ENCODE results near the gene EXOC3L4. TPM values are rescaled to one million over a fixed set of nuclear protein-coding genes. Genes with fewer than 3 reads are reported as not detected.

Gene EXOC3L4
- total RNA-seq, 1 experiment from 2014 or later: 1.7 TPM

DNA sequence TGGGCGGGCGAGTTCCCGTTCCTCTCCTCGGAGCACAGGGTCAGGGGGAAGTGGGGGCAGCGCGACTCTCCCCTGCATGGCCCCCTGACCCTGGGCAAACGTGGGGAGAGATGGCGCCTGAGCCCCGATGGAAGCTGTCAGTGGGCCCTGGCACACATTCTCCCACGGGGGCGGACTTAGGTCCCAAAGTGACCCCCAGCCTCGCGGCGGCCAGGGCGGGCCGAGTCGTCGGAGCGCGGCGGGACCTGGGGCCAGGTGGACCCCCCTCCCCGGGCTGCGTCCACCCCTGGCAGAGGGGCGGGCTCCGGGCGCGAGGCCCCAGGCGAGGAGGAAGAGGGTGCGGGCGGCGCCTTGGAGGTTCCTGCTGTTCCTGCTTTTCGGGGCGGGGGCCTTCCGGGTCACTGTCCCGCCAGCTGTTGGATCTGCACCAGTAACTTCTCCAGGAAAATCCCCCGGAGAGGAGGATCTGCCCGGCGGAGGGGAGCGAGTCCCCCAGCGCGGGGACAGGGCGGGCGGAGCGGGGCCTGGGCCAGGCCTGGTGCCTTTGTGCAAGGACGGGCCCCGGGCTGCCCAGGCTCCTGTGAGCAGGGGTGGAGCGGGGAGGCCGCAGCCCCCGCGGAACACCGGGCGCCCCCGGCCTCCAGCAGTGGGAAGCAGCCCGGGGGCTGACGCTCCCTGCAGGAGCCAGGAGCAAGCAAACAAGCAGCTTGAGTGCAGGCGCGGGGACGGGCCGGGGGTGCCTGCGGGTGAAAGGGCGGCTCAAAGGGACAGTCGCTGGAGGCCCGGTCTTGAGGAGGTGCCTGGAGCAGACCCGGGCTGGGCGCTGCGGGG lies 44.0 kb downstream of the EXOC3L4 start:
- no peak overlapping the region for H3K4me2 ChIP-seq

DNA sequence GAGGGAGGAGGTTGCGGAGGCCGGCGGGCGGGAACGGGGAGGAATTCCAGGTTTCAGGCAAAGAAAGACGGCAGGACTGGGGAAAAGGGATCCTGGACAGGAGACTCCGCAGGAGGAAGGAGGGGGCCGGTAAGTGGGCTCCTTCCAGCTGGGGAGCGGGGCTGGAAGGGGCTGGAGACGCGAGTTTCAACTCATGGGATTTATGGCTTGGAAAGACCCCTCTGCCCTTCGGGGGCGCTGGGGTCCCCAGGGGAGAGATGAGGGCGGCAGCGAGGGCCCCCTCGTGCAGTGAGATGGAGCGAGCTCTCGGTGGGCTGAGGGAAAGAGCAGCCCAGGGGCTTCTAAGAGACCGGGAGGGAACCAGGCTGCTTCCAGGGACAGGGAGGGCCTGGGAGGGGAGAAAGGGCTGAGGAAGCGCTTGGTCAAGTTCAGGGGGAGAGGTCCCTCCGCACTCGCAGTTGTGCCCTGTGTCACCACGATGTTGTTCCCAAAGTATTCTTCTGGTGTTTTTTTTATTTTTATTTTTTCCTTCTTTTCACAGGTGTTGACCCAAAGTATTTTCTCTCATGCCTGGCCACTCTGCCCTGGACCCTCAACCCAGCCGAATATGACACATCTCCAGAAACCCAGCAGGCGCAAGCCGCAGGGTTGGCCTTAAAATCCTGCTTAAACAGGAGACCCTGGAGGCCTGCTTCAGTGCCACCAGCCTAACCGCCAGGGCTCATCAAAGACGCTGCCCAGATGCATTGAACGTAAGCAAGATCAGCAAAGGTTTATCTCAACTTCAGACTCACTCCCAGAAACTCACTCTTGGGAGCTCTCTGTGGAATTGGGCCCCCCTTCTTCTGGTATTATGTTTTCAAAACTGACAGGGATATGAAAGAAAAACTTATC lies 44.9 kb downstream of the EXOC3L4 start:
- intact Hi-C loops (cut with micrococcal nuclease; ENCODE audit: unreplicated experiment): no loop called here
- no peaks in the 10 kb centered on the region for H3K9me2 ChIP-seq (ENCODE audit: insufficient read depth)
- POLR2A ChIA-PET (ENCODE audit: unreplicated experiment): no interaction called here
- peaks cover 18% of the 10 kb centered on the region for H3K36me3 ChIP-seq (ENCODE audit: low read depth)
- H3K4me3 ChIP-seq: no peak overlapping the region
- CTCF ChIA-PET: interaction anchor here (0.5 to 1.9 kb wide), 3 partner anchors 12 to 520 kb away, joined by 3 to 83 read pairs (median 4); no protein-coding TSS in a partner anchor
- no peak for DNase-seq
- peaks cover 6% of the 10 kb centered on the region; the same call in 1 of the 2 replicates for H3K79me2 ChIP-seq (ENCODE audit: low read depth)
- H4K20me1 ChIP-seq (ENCODE audit: insufficient read depth): 0 out of 2 replicates have a peak, but pooled peaks cover 19% of the 10 kb centered on the region
- H3K27ac ChIP-seq: peak overlapping the region; percentile 30
- H3K4me1 ChIP-seq (replicated peaks; ENCODE audit: insufficient read depth): peaks cover 75% of the 10 kb centered on the region
- BruUV-seq (replicated peaks): no TSS peak
- H3K9me3 ChIP-seq (ENCODE audit: insufficient read depth, low read depth): no peaks in the 10 kb centered on the region
- peaks cover 95% of the 10 kb centered on the region for H3F3A ChIP-seq (ENCODE audit: insufficient read depth, low read depth)
- TF ChIP-seq, protein P1, sequence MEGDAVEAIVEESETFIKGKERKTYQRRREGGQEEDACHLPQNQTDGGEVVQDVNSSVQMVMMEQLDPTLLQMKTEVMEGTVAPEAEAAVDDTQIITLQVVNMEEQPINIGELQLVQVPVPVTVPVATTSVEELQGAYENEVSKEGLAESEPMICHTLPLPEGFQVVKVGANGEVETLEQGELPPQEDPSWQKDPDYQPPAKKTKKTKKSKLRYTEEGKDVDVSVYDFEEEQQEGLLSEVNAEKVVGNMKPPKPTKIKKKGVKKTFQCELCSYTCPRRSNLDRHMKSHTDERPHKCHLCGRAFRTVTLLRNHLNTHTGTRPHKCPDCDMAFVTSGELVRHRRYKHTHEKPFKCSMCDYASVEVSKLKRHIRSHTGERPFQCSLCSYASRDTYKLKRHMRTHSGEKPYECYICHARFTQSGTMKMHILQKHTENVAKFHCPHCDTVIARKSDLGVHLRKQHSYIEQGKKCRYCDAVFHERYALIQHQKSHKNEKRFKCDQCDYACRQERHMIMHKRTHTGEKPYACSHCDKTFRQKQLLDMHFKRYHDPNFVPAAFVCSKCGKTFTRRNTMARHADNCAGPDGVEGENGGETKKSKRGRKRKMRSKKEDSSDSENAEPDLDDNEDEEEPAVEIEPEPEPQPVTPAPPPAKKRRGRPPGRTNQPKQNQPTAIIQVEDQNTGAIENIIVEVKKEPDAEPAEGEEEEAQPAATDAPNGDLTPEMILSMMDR (conservative IDR thresholded peaks at IDR 0.05): no peak
- no peak for TF ChIP-seq EZH2 (IDR thresholded peaks at IDR 0.05; ENCODE audit: low read depth)
- no peaks in the 10 kb centered on the region for H3K27me3 ChIP-seq (ENCODE audit: insufficient read depth, low read depth)
- no peak overlapping the region for H3K4me2 ChIP-seq
- no peak overlapping the region for H2AFZ ChIP-seq

More for the DNA sequence above, 44.0 kb downstream of the EXOC3L4 start:
- peaks cover 94% of the 10 kb centered on the region for H3F3A ChIP-seq (ENCODE audit: insufficient read depth, low read depth)
- BruUV-seq (replicated peaks): no TSS peak
- TF ChIP-seq, protein P1 (conservative IDR thresholded peaks at IDR 0.05): no peak
- no peak for TF ChIP-seq EZH2 (IDR thresholded peaks at IDR 0.05; ENCODE audit: low read depth)
- H3K79me2 ChIP-seq (ENCODE audit: low read depth): peaks cover 12% of the 10 kb centered on the region
- H3K4me3 ChIP-seq: no peak overlapping the region
- H3K27me3 ChIP-seq (ENCODE audit: insufficient read depth, low read depth): no peaks in the 10 kb centered on the region
- no peak for DNase-seq
- peaks cover 24% of the 10 kb centered on the region for H3K36me3 ChIP-seq (ENCODE audit: low read depth)
- H2AFZ ChIP-seq: no peak overlapping the region
- POLR2A ChIA-PET (ENCODE audit: unreplicated experiment): no interaction called here
- intact Hi-C loops (cut with micrococcal nuclease; ENCODE audit: unreplicated experiment): no loop called here
- H3K9me3 ChIP-seq (ENCODE audit: insufficient read depth, low read depth): no peaks in the 10 kb centered on the region
- H3K9me2 ChIP-seq (ENCODE audit: insufficient read depth): no peaks in the 10 kb centered on the region
- CTCF ChIA-PET: interaction anchor here (0.5 to 3.1 kb wide), 3 partner anchors 11 to 521 kb away, joined by 3 to 16 read pairs (median 4); no protein-coding TSS in a partner anchor
- peaks cover 75% of the 10 kb centered on the region for H3K4me1 ChIP-seq (replicated peaks; ENCODE audit: insufficient read depth)
- 0 out of 2 replicates have a peak overlapping the region, but pooled peaks have one; percentile 85 for H3K27ac ChIP-seq
- 0 out of 2 replicates have a peak, but pooled peaks cover 19% of the 10 kb centered on the region for H4K20me1 ChIP-seq (ENCODE audit: insufficient read depth)
